Smooth muscle cell (in vitro differentiated cells): Measurements from ENCODE around the gene MICALL2. TPM values are rescaled to one million over a fixed set of nuclear protein-coding genes. Genes with fewer than 3 reads are reported as not detected.

Experiments
- DNase-seq: peaks from one replicate; lab custom pipeline; 2025; ENCODE audit not compliant: unreplicated experiment; lab: John Stamatoyannopoulos, UW
- H2AFZ ChIP-seq: fragments of 200-600 bp; sonication (generic); 2 replicates; pipeline ENCODE4 v1.6.0; 2016; ENCODE audit warnings: antibody characterized with exemption, low read depth, mild to moderate bottlenecking
- H3F3A ChIP-seq: fragments of 200-600 bp; sonication (generic); 2 replicates; pipeline ENCODE4 v1.6.0; 2017; ENCODE audit warnings: antibody characterized with exemption, low read depth
- H3K27ac ChIP-seq: fragments of 200-600 bp; sonication (generic); 2 replicates; pipeline ENCODE4 v1.5.1; 2016; ENCODE audit warnings: low read depth, mild to moderate bottlenecking
- H3K27me3 ChIP-seq: fragments of 200-600 bp; sonication (generic); 2 replicates; pipeline ENCODE4 v1.6.1; 2016; ENCODE audit warnings: low read depth, mild to moderate bottlenecking
- H3K36me3 ChIP-seq: fragments of 200-600 bp; sonication (generic); 2 replicates; pipeline ENCODE4 v1.5.1; 2016; ENCODE audit warnings: low read depth
- H3K4me1 ChIP-seq: fragments of 200-600 bp; sonication (generic); 2 replicates; pipeline ENCODE4 v1.5.1; 2016; ENCODE audit warnings: low read depth
- H3K4me2 ChIP-seq: fragments of 200-600 bp; sonication (generic); 2 replicates; pipeline ENCODE4 v1.6.0; 2016; ENCODE audit warnings: mild to moderate bottlenecking
- H3K4me3 ChIP-seq: fragments of 200-600 bp; sonication (generic); 2 replicates; pipeline ENCODE4 v1.5.1; 2016; ENCODE audit warnings: mild to moderate bottlenecking
- H3K79me2 ChIP-seq: fragments of 200-600 bp; sonication (generic); 2 replicates; pipeline ENCODE4 v1.6.0; 2016; ENCODE audit warnings: low read depth, mild to moderate bottlenecking
- H3K9ac ChIP-seq: fragments of 200-600 bp; sonication (generic); 2 replicates; pipeline ENCODE4 v1.6.0; 2016; ENCODE audit warnings: low read depth
- H3K9me3 ChIP-seq: fragments of 200-600 bp; sonication (generic); replicated peaks from 2 replicates; pipeline ENCODE4 v1.5.1; 2016; ENCODE audit warnings: low read depth
- H4K20me1 ChIP-seq: fragments of 200-600 bp; sonication (generic); 2 replicates; pipeline ENCODE4 v1.6.0; 2016; ENCODE audit warnings: low read depth
- WGBS: methylation state at CpG from one replicate; pipeline ENCODE4 v1.1.7; 2016; ENCODE audit warnings: low lambda C conversion rate; 5-methylcytosine and 5-hydroxymethylcytosine counted together
- polyA plus RNA-seq: library from polyadenylated mRNA; unstranded; fragments of >200 nt; fragmentation: Nextera tagmentation; extraction: Ambion mirVana; gene quantifications from 2 replicates; pipeline ENCODE4 v1.2.1, GENCODE V29; 2016
- total RNA-seq: library from RNA; depleted of rRNA; stranded (reverse); fragments of >200 nt; gene quantifications from 2 replicates; pipeline ENCODE4 v1.2.3, GENCODE V29; 2014
- TF ChIP-seq, protein P1 (sequence below): fragments of 200-600 bp; sonication (generic); IDR thresholded peaks from 2 replicates; pipeline ENCODE4 v1.5.1; 2017; ENCODE audit warnings: borderline replicate concordance, mild to moderate bottlenecking, antibody characterized with exemption; ENCODE audit not compliant: insufficient read depth, poor library complexity, severe bottlenecking

MICALL2 gene
- total and polyA plus RNA-seq, 2 experiments from 2014 or later = 4.2 to 18.9 TPM

DNA sequence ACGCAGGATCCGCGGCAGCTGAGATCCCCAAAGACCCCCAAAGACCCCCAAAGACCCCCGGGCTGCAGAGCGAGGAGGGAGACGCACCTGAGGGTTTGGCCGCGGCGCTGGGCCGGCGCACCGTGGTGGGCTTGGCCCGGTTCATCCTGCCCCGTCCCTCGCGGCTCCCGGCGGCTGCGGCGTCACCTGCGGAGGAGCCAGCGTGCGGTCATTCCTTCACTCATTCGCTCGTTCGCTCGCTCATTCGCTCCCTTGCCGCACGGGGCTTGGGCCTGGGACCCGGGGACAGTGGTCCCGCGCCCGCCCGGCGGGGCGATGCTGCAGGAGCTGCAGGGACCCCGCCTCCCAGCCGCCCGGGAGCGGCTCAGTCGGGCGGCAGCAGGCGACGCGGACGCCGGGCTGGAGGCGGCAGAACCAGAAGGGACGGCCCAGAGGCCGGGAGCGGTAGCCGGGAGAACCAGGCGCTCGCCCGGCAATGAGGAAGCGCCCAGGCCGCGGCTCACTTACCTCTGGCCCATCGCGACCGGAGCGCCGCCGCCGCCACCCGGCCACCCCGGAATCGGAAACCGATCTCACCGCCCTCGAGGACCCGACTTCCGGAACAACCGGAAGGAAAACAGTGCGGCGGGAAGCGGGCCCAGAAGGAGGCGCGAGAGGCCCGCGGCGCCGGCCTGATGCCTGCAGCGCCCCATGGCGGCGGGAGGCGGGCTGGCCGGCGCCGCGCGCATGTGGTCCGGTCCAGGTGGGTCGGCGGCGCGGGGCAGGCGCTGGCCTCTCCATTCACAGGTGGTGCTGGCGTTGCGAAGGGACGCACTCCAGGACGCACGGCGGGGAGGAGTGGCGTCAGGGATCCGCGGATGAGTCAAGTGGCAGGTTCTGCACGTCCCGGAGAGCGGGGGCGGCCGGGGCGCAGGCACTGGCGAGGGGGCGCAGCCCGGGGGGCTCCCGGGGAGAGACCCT, 44.8 kb upstream of the MICALL2 start, which contains the start of gene INTS1:
TSS of gene INTS1 (minus strand) at position 574 of the 960 bp plus-strand sequence. CDS start at position 145, 429 bp downstream.
- Histone ChIP-seq H3K27ac (peak within 1 kb of the TSS; percentile 23), H3K36me3 (no peaks in the 10 kb centered on the region), H3K27me3 (no peaks in the 10 kb centered on the region), H4K20me1 (peaks cover 11% of the 10 kb centered on the region), H3K9me3 (no peaks in the 10 kb centered on the region), H3K4me3 (peak within 1 kb of the TSS; percentile 99), H3K79me2 (peaks cover 25% of the 10 kb centered on the region), H2AFZ (peak within 1 kb of the TSS; percentile 85), H3F3A (no peaks in the 10 kb centered on the region), H3K4me1 (peaks cover 7% of the 10 kb centered on the region), H3K9ac (peak within 1 kb of the TSS; percentile 91), H3K4me2 (peak within 1 kb of the TSS; percentile 98)
- TF ChIP-seq, protein P1, sequence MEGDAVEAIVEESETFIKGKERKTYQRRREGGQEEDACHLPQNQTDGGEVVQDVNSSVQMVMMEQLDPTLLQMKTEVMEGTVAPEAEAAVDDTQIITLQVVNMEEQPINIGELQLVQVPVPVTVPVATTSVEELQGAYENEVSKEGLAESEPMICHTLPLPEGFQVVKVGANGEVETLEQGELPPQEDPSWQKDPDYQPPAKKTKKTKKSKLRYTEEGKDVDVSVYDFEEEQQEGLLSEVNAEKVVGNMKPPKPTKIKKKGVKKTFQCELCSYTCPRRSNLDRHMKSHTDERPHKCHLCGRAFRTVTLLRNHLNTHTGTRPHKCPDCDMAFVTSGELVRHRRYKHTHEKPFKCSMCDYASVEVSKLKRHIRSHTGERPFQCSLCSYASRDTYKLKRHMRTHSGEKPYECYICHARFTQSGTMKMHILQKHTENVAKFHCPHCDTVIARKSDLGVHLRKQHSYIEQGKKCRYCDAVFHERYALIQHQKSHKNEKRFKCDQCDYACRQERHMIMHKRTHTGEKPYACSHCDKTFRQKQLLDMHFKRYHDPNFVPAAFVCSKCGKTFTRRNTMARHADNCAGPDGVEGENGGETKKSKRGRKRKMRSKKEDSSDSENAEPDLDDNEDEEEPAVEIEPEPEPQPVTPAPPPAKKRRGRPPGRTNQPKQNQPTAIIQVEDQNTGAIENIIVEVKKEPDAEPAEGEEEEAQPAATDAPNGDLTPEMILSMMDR = peak; percentile 73
- peak; percentile 39 for DNase-seq
- WGBS = 2% methylated on average over 89 of the region's 118 CpGs

DNA sequence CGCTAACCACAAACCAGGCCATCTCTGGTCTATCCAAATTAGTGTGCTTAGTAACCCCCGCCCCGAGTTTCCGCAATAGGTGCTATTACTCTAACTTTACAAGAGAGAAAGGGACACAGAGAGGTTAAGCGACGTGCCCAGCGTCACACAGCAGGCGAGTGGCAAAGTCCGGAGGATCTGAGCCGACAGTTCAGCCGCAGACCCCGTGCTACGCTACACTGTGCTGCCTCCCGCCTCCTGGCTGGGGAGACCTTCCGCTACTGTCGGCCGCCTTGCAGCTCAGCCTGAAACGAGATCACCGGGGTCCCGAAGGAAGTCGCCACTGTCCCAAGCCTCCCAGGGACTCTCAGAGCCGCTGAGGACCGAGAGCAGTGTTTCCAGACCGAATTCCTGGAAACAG, 44.1 kb upstream of the MICALL2 start:
- no peak for DNase-seq
- H3K36me3 ChIP-seq = no peaks in the 10 kb centered on the region
- no peaks in the 10 kb centered on the region for H3K9me3 ChIP-seq
- peaks cover 25% of the 10 kb centered on the region for H3K79me2 ChIP-seq
- no peaks in the 10 kb centered on the region for H3F3A ChIP-seq
- peaks cover 7% of the 10 kb centered on the region for H3K4me1 ChIP-seq
- H3K4me3 ChIP-seq = peak overlapping the region; percentile 99
- H3K27ac ChIP-seq = no peak overlapping the region
- peak overlapping the region; percentile 98 for H3K4me2 ChIP-seq
- H2AFZ ChIP-seq = no peak overlapping the region
- peaks cover 11% of the 10 kb centered on the region for H4K20me1 ChIP-seq
- TF ChIP-seq, protein P1 = no peak
- H3K27me3 ChIP-seq = no peaks in the 10 kb centered on the region
- WGBS = 41% methylated on average over 23 of the region's 24 CpGs
- peak overlapping the region; percentile 91 for H3K9ac ChIP-seq

DNA sequence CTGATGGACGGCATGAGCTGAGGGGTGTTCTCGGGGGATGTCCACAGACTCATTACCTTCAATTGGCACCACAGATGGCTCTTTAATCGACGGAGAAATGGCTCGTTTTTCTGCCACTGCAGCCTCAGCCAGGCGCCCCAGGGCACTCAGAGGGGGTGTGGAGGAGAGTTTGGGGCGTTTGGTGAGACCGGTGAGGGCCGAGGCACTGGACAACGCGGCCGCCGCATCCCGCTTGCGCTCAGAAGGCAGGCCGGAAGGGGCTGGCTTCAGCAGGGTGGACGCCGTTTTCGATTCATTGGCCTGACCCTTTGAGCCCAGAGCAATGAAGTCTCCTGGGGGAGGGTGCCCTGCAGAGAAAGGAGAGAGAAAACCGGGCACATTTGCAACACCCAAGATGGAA, 43.6 kb upstream of the MICALL2 start:
- Histone ChIP-seq H3K9me3 (no peaks in the 10 kb centered on the region), H2AFZ (no peak overlapping the region), H4K20me1 (peaks cover 11% of the 10 kb centered on the region), H3K27ac (no peak overlapping the region), H3K27me3 (no peaks in the 10 kb centered on the region), H3K4me3 (peak overlapping the region; percentile 99), H3K9ac (peak overlapping the region; percentile 91), H3K36me3 (no peaks in the 10 kb centered on the region), H3K79me2 (peaks cover 25% of the 10 kb centered on the region), H3K4me1 (peaks cover 7% of the 10 kb centered on the region), H3F3A (no peaks in the 10 kb centered on the region), H3K4me2 (peak overlapping the region; percentile 98)
- DNase-seq = no peak
- WGBS = 98% methylated on average over 16 of the region's 20 CpGs
- TF ChIP-seq, protein P1 = no peak
